ENCODE results near the gene CHID1. TPM values are rescaled to one million over a fixed set of nuclear protein-coding genes. Genes with fewer than 3 reads are reported as not detected.

The CHID1 gene
- total and polyA plus RNA-seq, 9 of the 15 experiments (the other 6 are each of a cell fraction or from before 2014, with no cell fraction given), result 15.1 to 108 (median 39.8) TPM

DNA sequence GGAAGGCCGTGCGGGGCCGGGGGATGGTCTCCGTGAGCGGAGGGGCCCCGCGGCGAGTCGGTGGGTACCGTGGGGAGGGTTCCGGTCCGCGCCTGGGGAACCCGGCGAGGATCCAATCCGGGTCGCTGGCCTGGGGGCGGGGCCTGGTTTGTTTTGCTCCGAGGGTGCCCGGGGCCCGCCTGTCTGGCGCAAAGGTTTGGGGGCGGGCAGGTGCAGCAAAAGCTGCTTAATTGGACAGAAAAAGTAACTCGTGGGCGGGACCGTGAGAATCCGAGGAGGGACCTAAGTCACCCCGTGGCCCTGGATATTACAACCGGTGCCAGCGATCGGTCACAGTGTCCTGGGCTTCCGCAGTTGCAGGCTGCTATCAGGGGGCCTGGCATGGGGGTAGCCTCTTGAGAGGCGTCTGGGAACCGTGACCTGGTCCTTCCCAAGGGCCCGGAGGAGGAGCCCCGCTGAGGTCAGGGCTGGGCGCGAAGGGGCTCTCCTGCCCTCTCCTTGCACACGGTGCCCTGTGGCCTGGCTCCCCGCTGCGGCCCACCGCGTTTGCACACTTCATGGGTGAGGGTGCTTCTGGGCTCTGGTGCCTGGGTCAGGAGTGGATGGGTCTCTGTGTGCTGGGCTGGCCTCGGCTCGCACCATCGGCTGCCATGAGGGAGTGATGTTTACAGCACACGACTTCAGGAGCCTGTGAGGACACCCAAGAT, 90.5 kb downstream of the CHID1 start (continued):
- TF ChIP-seq GTF2F1 (IDR thresholded peaks at IDR 0.05; ENCODE audit: low read depth, low read length) (no peak), POLR2G (IDR thresholded peaks at IDR 0.05; ENCODE audit: low read depth, low read length) (peak; percentile 24), STAG1 (CRISPR knock-in tag; IDR thresholded peaks at IDR 0.05; ENCODE audit: borderline replicate concordance) (0 out of 2 replicates have a peak, but pooled peaks have one; percentile 27), HDAC6 (IDR thresholded peaks at IDR 0.05; ENCODE audit: low read depth, low read length) (no peak), ZNF583 (CRISPR knock-in tag; IDR thresholded peaks at IDR 0.05) (no peak), ELF1 (tag; IDR thresholded peaks at IDR 0.05) (no peak), WHSC1 (IDR thresholded peaks at IDR 0.05; ENCODE audit: low read length) (no peak), RNF2 (IDR thresholded peaks at IDR 0.05) (no peak), MYNN (IDR thresholded peaks at IDR 0.05) (0 out of 2 replicates have a peak, but pooled peaks have one; percentile 20), MYNN (CRISPR knock-in tag; IDR thresholded peaks at IDR 0.05) (no peak), NELFE (IDR thresholded peaks at IDR 0.05; ENCODE audit: insufficient read depth, insufficient read length) (no peak), ZBTB17 (CRISPR knock-in tag; IDR thresholded peaks at IDR 0.05) (0 out of 2 replicates have a peak, but pooled peaks have one; percentile 35), ZFP36 (IDR thresholded peaks at IDR 0.05; ENCODE audit: low read depth, low read length, partially characterized antibody) (no peak), NRF1 (conservative IDR thresholded peaks at IDR 0.05 in 1 of 2, IDR thresholded peaks at IDR 0.05 in 1 of 2) (peak in 1 of 2 experiments; percentile 35; a peak in 2 of 4 replicates), RBM22 (IDR thresholded peaks at IDR 0.05; ENCODE audit: low read depth, low read length, poor library complexity, severe bottlenecking) (peak; percentile 44), ZNF263 (CRISPR knock-in tag; IDR thresholded peaks at IDR 0.05; ENCODE audit: borderline replicate concordance) (0 out of 2 replicates have a peak, but pooled peaks have one; percentile 1), SMARCC2 (IDR thresholded peaks at IDR 0.05; ENCODE audit: low read depth) (no peak), SRSF3 (IDR thresholded peaks at IDR 0.05; ENCODE audit: insufficient read depth, low read length) (0 out of 2 replicates have a peak, but pooled peaks have one; percentile 42), FOXA1 (IDR thresholded peaks at IDR 0.05; ENCODE audit: borderline replicate concordance) (no peak), TARDBP (IDR thresholded peaks at IDR 0.05) (no peak), E2F3 (CRISPR knock-in tag; IDR thresholded peaks at IDR 0.05) (0 out of 2 replicates have a peak, but pooled peaks have one; percentile 39)
- TF ChIP-seq, protein P1, sequence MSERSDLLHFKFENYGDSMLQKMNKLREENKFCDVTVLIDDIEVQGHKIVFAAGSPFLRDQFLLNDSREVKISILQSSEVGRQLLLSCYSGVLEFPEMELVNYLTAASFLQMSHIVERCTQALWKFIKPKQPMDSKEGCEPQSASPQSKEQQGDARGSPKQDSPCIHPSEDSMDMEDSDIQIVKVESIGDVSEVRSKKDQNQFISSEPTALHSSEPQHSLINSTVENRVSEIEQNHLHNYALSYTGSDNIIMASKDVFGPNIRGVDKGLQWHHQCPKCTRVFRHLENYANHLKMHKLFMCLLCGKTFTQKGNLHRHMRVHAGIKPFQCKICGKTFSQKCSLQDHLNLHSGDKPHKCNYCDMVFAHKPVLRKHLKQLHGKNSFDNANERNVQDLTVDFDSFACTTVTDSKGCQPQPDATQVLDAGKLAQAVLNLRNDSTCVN (CRISPR knock-in tag; IDR thresholded peaks at IDR 0.05), result 0 out of 2 replicates have a peak, but pooled peaks have one; percentile 68
- TF ChIP-seq, protein P2, sequence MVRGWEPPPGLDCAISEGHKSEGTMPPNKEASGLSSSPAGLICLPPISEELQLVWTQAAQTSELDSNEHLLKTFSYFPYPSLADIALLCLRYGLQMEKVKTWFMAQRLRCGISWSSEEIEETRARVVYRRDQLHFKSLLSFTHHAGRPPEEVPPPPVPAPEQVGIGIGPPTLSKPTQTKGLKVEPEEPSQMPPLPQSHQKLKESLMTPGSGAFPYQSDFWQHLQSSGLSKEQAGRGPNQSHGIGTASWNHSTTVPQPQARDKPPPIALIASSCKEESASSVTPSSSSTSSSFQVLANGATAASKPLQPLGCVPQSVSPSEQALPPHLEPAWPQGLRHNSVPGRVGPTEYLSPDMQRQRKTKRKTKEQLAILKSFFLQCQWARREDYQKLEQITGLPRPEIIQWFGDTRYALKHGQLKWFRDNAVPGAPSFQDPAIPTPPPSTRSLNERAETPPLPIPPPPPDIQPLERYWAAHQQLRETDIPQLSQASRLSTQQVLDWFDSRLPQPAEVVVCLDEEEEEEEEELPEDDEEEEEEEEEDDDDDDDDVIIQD (CRISPR knock-in tag; IDR thresholded peaks at IDR 0.05), result no peak
- TF ChIP-seq, protein P3, sequence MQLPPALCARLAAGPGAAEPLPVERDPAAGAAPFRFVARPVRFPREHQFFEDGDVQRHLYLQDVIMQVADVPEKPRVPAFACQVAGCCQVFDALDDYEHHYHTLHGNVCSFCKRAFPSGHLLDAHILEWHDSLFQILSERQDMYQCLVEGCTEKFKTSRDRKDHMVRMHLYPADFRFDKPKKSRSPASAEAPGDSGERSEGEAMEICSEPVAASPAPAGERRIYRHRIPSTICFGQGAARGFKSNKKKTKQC (CRISPR knock-in tag; IDR thresholded peaks at IDR 0.05), result no peak
- TF ChIP-seq, protein P4, sequence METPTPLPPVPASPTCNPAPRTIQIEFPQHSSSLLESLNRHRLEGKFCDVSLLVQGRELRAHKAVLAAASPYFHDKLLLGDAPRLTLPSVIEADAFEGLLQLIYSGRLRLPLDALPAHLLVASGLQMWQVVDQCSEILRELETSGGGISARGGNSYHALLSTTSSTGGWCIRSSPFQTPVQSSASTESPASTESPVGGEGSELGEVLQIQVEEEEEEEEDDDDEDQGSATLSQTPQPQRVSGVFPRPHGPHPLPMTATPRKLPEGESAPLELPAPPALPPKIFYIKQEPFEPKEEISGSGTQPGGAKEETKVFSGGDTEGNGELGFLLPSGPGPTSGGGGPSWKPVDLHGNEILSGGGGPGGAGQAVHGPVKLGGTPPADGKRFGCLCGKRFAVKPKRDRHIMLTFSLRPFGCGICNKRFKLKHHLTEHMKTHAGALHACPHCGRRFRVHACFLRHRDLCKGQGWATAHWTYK (CRISPR knock-in tag; IDR thresholded peaks at IDR 0.05), result peak; percentile 61; the same call in 1 of the 2 replicates
